HepG2 (cell line): ENCODE results near the gene PPP1R13L. TPM values are rescaled to one million over a fixed set of nuclear protein-coding genes. Genes with fewer than 3 reads are reported as not detected.

ENCODE experiments used
- ATAC-seq: fragments of 200-7000 bp; cut with Tn5 transposase; 3 replicates; pipeline ENCODE4 v1.9.1; 2020; ENCODE audit warnings: mild to moderate bottlenecking, moderate library complexity
- BruUV-seq: library from RNA; stranded (reverse); fragments of 400-500 nt; replicated peaks from 2 replicates; lab custom pipeline; 2021; lab: Mats Ljungman, UMichigan
- CTCF ChIA-PET: fragments of 300-600 bp; formaldehyde crosslinking; extraction: SDS; loops from one replicate; lab custom pipeline; 2021; ENCODE audit warnings: low total read pairs, inconsistent platforms, low intra/inter-chr PET ratio; lab: Yijun Ruan, JAX
- POLR2A ChIA-PET: fragments of 350-600 bp; sonication (Branson Sonifier 250); formaldehyde crosslinking; loops from one replicate; lab custom pipeline; 2020; ENCODE audit warnings: antibody characterized with exemption, inconsistent platforms; lab: Yijun Ruan, JAX
- DNase-seq: peaks from one replicate; pipeline ENCODE4 v3.0.0-alpha.2; 2015; ENCODE audit warnings: low spot score
- FAIRE-seq: peaks from 3 replicates; lab custom pipeline; 2011; peaks lifted over from hg19 to GRCh38; lab: Jason Lieb, UNC
- H2AFZ ChIP-seq: one replicate; pipeline ENCODE4 v1.6.1; 2011; ENCODE audit warnings: low read length, inconsistent platforms
- H3K27ac ChIP-seq: fragments of 300-600 bp; 3 replicates; pipeline ENCODE4 v1.8.0; 2011; ENCODE audit warnings: mixed run types, mild to moderate bottlenecking, mixed read lengths, low read length, inconsistent platforms; ENCODE audit not compliant: insufficient read depth; ENCODE audit errors: extremely low read length
- H3K27me3 ChIP-seq, 2 experiments: fragments of 200-600 bp in 1 of 2; 2 replicates in 1 of 2; 3 replicates in 1 of 2; pipeline versions ENCODE4 v1.6.0 to v1.8.0; 2011; ENCODE audit warnings: low read length in 2 of 2, mild to moderate bottlenecking in 2 of 2, moderate library complexity in 2 of 2, inconsistent platforms in 1 of 2; ENCODE audit not compliant: insufficient read depth in 2 of 2, control insufficient read depth in 1 of 2
- H3K36me3 ChIP-seq, 2 experiments: fragments of 200-600 bp in 1 of 2; replicated peaks in 1 of 2; 2 replicates in 1 of 2; 3 replicates in 1 of 2; pipeline versions ENCODE4 v1.5.1 to v1.8.0; 2011; ENCODE audit warnings: low read length in 2 of 2, inconsistent platforms in 1 of 2; ENCODE audit not compliant: insufficient read depth in 2 of 2, control insufficient read depth in 1 of 2
- H3K4me1 ChIP-seq: 2 replicates; pipeline ENCODE4 v1.5.1; 2012; ENCODE audit warnings: low read length, inconsistent platforms; ENCODE audit not compliant: insufficient read depth
- H3K4me2 ChIP-seq: 2 replicates; pipeline ENCODE4 v1.6.0; 2011; ENCODE audit warnings: low read depth, low read length, inconsistent platforms
- H3K4me3 ChIP-seq, 3 experiments: fragments of 200-600 bp in 1 of 3; sonication (generic), shearing (Covaris generic) in 1 of 3; replicated peaks in 1 of 3; 2 replicates each; pipeline ENCODE4 v1.5.1; 2011 to 2016; ENCODE audit warnings: low read length in 3 of 3, inconsistent platforms in 2 of 3, low read depth in 2 of 3, mild to moderate bottlenecking in 2 of 3, control low read depth in 1 of 3, mixed read lengths in 1 of 3; ENCODE audit not compliant: insufficient read depth in 1 of 3
- H3K79me2 ChIP-seq: one replicate; pipeline ENCODE4 v1.6.1; 2011; ENCODE audit warnings: low read length, inconsistent platforms; ENCODE audit not compliant: insufficient read depth
- H3K9ac ChIP-seq: 2 replicates; pipeline ENCODE4 v1.6.0; 2011; ENCODE audit warnings: mild to moderate bottlenecking, low read depth, low read length, inconsistent platforms; ENCODE audit not compliant: insufficient read depth
- H3K9me3 ChIP-seq: 2 replicates; pipeline ENCODE4 v1.5.1; 2012; ENCODE audit warnings: mild to moderate bottlenecking, low read length
- H4K20me1 ChIP-seq: 2 replicates; pipeline ENCODE4 v1.6.0; 2011; ENCODE audit warnings: inconsistent platforms, mild to moderate bottlenecking, low read length, moderate library complexity; ENCODE audit not compliant: insufficient read depth
- NRL ChIP-seq: sonication (generic); formaldehyde crosslinking; IDR thresholded peaks from 2 replicates; pipeline ENCODE4 v1.5.0; 2020; ENCODE audit warnings: missing genetic modification reagents, mild to moderate bottlenecking, moderate library complexity, borderline replicate concordance
- RXRA ChIP-seq: sonication (generic); formaldehyde crosslinking; IDR thresholded peaks from 2 replicates; pipeline ENCODE4 v1.5.1; 2020; ENCODE audit warnings: missing genetic modification reagents
- SMYD3 ChIP-seq: sonication (generic); formaldehyde crosslinking; IDR thresholded peaks from 2 replicates; pipeline ENCODE4 v1.8.1; 2023; ENCODE audit warnings: mild to moderate bottlenecking, missing genetic modification reagents
- THAP9 ChIP-seq: sonication (generic); formaldehyde crosslinking; IDR thresholded peaks from 2 replicates; pipeline ENCODE4; 2020; ENCODE audit warnings: missing genetic modification reagents, mild to moderate bottlenecking, borderline replicate concordance
- ZNF468 ChIP-seq: sonication (generic); formaldehyde crosslinking; IDR thresholded peaks from 2 replicates; pipeline ENCODE4 v1.8.0; 2022; ENCODE audit warnings: mild to moderate bottlenecking, moderate library complexity, missing genetic modification reagents
- ZNF691 ChIP-seq: sonication (generic); formaldehyde crosslinking; IDR thresholded peaks from 2 replicates; pipeline ENCODE4 v1.4.0; 2020; ENCODE audit warnings: missing genetic modification reagents, low read depth, mild to moderate bottlenecking, borderline replicate concordance
- ZNF776 ChIP-seq: sonication (generic); formaldehyde crosslinking; IDR thresholded peaks from 2 replicates; pipeline ENCODE4 v1.4.0; 2020; ENCODE audit warnings: mild to moderate bottlenecking, missing genetic modification reagents
- WGBS: methylation state at CpG from one replicate; pipeline ENCODE4 v1.1.6; 2017; ENCODE audit warnings: low lambda C conversion rate; 5-methylcytosine and 5-hydroxymethylcytosine counted together
- in situ Hi-C: cut with HindIII; loops from 2 replicates; pipeline ENCODE4 v1.10.0; 2017; ENCODE audit warnings: low pct_unique_long_range_greater_than_20kb; ENCODE audit not compliant: extremely low pct_ligation_motif_present
- intact Hi-C: fragments of 100-400 bp; cut with micrococcal nuclease; formaldehyde crosslinking; loops from one replicate; pipeline ENCODE4 v1.10.0; 2022; ENCODE audit not compliant: unreplicated experiment
- polyA plus RNA-seq, 8 experiments: library from polyadenylated mRNA; depleted of rRNA in 3 of 8; stranded (reverse) in 7 of 8; unstranded in 1 of 8; fragments of >200 nt; fragmentation: Illumina TruSeq in 4 of 8; extraction: Trizol in 4 of 8; gene quantifications; 2 replicates each; pipeline versions ENCODE4 v1.2.1 to v1.2.3, GENCODE V29; 2011 to 2016; ENCODE audit warnings: low read depth in 4 of 8, missing spikeins in 1 of 8, mixed read lengths in 1 of 8; ENCODE audit not compliant: insufficient read depth in 1 of 8
- total RNA-seq, 5 experiments: library from RNA; depleted of rRNA; stranded (reverse); fragments of >200 nt; fragmentation: Illumina TruSeq; extraction: Trizol; gene quantifications; 2 replicates each; pipeline ENCODE4 v1.2.3, GENCODE V29; 2016; ENCODE audit warnings: low read depth in 1 of 5

Gene PPP1R13L
- total and polyA plus RNA-seq, 2 of the 13 experiments (the other 11 are each of a cell fraction or from before 2014, with no cell fraction given) = 1.3 to 6.6 TPM

GRCh38 chr19:45423033-45423588 is 18.2 kb upstream of the PPP1R13L start (continued):
- no peak for TF ChIP-seq ZNF468 (CRISPR knock-in tag)
- TF ChIP-seq SMYD3 (CRISPR knock-in tag) = no peak
- no peak for TF ChIP-seq THAP9 (CRISPR knock-in tag)
- TF ChIP-seq NRL (CRISPR knock-in tag) = peak; percentile 10; the same call in 1 of the 2 replicates

GRCh38 chr19:45421947-45422498 is 17.2 kb upstream of the PPP1R13L start:
- ATAC-seq (no peak), DNase-seq (no peak), FAIRE-seq (no peak)
- 94% methylated on average over 6 of the region's 6 CpGs for WGBS
- Histone ChIP-seq H3K9me3 (no peaks in the 10 kb centered on the region), H3K4me1 (peaks cover 35% of the 10 kb centered on the region), H3K4me3 (no peak overlapping the region), H3K4me2 (peak overlapping the region; percentile 10; the same call in 1 of the 2 replicates), H4K20me1 (no peaks in the 10 kb centered on the region), H3K79me2 (peaks cover 9% of the 10 kb centered on the region), H3K27me3 (no peaks in the 10 kb centered on the region; a peak in 1 of 5 replicates), H3K9ac (no peak overlapping the region), H3K27ac (no peak overlapping the region), H2AFZ (no peak overlapping the region), H3K36me3 (peaks cover 2 to 14% of the 10 kb centered on the region in 2 experiments; a peak in 2 of 5 replicates)
- TF ChIP-seq ZNF776 (CRISPR knock-in tag) (no peak), RXRA (CRISPR knock-in tag) (0 out of 2 replicates have a peak, but pooled peaks have one; percentile 13), ZNF691 (CRISPR knock-in tag) (no peak)
- POLR2A ChIA-PET = interaction anchor here (1.0 kb wide), 1 partner anchor 15 kb away, joined by 3 read pairs; no protein-coding TSS in a partner anchor
- CTCF ChIA-PET = no interaction called here
- in situ Hi-C loops = loop anchor here (10.0 kb wide), 1 partner anchor 53 kb away; no protein-coding TSS in a partner anchor
- BruUV-seq = no TSS peak
- intact Hi-C loops = loop anchor here (2.0 kb wide), 1 partner anchor 161 kb away; no protein-coding TSS in a partner anchor
